ENCODE measurements around the gene DHTKD1.
A peak's percentile ranks its signal among the peaks of the same experiment; 100 is the strongest.

DHTKD1 gene

GRCh38 chr10:12068449-12069269 lies at the start of gene DHTKD1:
DHTKD1 (plus strand) TSS chr10:12068954; CDS start chr10:12069034, 80 bp downstream.
- DNase-seq = peak; percentile 83 to 95

- DNase-seq = no peak
Measured at GRCh38 chr10:12019283-12019971, 49.3 kb upstream of the DHTKD1 start.

- peak in 1 of 2 donors; percentile 2 for DNase-seq
Measured at GRCh38 chr10:12020574-12020973, 48.2 kb upstream of the DHTKD1 start.

GRCh38 chr10:12022580-12023257 lies 46.0 kb upstream of the DHTKD1 start:
- no peak for DNase-seq

- DNase-seq = no peak
Measured at GRCh38 chr10:12025591-12025990, 43.2 kb upstream of the DHTKD1 start.

GRCh38 chr10:12027539-12027938 lies 41.2 kb upstream of the DHTKD1 start:
- no peak for DNase-seq

GRCh38 chr10:12031404-12031803 lies 37.4 kb upstream of the DHTKD1 start:
- DNase-seq = no peak

GRCh38 chr10:12036073-12036655 lies 32.6 kb upstream of the DHTKD1 start:
- DNase-seq = no peak

- DNase-seq = no peak
Measured at GRCh38 chr10:12041766-12042408, 26.9 kb upstream of the DHTKD1 start.

- peak in 1 of 2 donors; percentile 33 for DNase-seq
Measured at GRCh38 chr10:12042409-12042796, 26.4 kb upstream of the DHTKD1 start.

- DNase-seq = peak; percentile 98 to 99
Measured at GRCh38 chr10:12042797-12043651, 25.7 kb upstream of the DHTKD1 start, which contains the start of gene UPF2. UPF2 (minus strand) TSS chr10:12042809; CDS start chr10:12035423, 7,386 bp downstream.

GRCh38 chr10:12045596-12045995 lies 23.2 kb upstream of the DHTKD1 start:
- no peak for DNase-seq

GRCh38 chr10:12048547-12048946 lies 20.2 kb upstream of the DHTKD1 start:
- no peak for DNase-seq

GRCh38 chr10:12050528-12050927 lies 18.2 kb upstream of the DHTKD1 start:
- DNase-seq = no peak

GRCh38 chr10:12051241-12051640 lies 17.5 kb upstream of the DHTKD1 start:
- peak in 1 of 2 donors; percentile 72 for DNase-seq

GRCh38 chr10:12055732-12056131 lies 13.0 kb upstream of the DHTKD1 start:
- no peak for DNase-seq

- DNase-seq = no peak
Measured at GRCh38 chr10:12056748-12057147, 12.0 kb upstream of the DHTKD1 start.

- no peak for DNase-seq
Measured at GRCh38 chr10:12061124-12061523, 7.6 kb upstream of the DHTKD1 start.

GRCh38 chr10:12062754-12063482 lies 5.8 kb upstream of the DHTKD1 start:
- DNase-seq = no peak

GRCh38 chr10:12063483-12063818 lies 5.3 kb upstream of the DHTKD1 start:
- DNase-seq = no peak

GRCh38 chr10:12067336-12067735 lies 1.4 kb upstream of the DHTKD1 start:
- no peak for DNase-seq

Data from bone marrow (tissue), 2 donors.